Measurements from ENCODE around the gene ZNF280A. TPM values are rescaled to one million over a fixed set of nuclear protein-coding genes. Genes with fewer than 3 reads are reported as not detected.
"Not testable (repeated sequence)": the region's sequence is repeated elsewhere in the genome, so short reads cannot be mapped to it uniquely, and the experiment has no call there.

The ZNF280A gene
- total and polyA plus RNA-seq, 10 donors, result 0.51 TPM; not detected in 9

DNA sequence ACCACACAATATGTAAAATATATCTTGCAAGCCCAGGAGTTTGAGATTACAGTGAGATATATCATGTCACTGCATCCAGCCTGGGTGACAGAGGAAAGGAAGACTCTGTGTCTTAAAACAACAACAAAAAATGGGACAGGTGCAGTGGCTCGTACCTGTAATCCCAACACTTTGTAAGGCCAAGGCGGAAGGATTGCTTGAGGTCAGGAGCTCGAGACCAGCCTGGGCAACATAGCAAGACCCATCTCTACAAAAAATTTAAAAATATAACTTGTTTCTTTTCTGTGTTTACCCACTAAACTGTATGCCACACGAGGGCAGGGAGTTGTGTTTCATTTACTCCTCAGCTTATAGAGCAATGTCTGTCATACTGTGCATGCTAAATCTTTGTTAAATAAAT lies 3.1 kb downstream of the ZNF280A start:
- peaks cover 0 to 27% (median 0%) of the 10 kb centered on the region in 7 donors for H3K27me3 ChIP-seq (replicated peaks in 1 of 7)
- no peaks in the 10 kb centered on the region for H3K36me3 ChIP-seq
- DNase-seq, result no peak
- H3K4me1 ChIP-seq, result no peaks in the 10 kb centered on the region
- no peak overlapping the region for H3K4me3 ChIP-seq
- WGBS, 5 donors, result 66 to 76% (median 70%) methylated on average over 4 of the region's 4 CpGs
- intact Hi-C loops (cut with DNase I; ENCODE audit: low total_unique reads), result no loop called here
- no peaks in the 10 kb centered on the region for H3K9me3 ChIP-seq
- TF ChIP-seq POLR2A (IDR thresholded peaks at IDR 0.05) (no peak), POLR2AphosphoS5 (IDR thresholded peaks at IDR 0.05) (no peak)
- TF ChIP-seq, protein P1, sequence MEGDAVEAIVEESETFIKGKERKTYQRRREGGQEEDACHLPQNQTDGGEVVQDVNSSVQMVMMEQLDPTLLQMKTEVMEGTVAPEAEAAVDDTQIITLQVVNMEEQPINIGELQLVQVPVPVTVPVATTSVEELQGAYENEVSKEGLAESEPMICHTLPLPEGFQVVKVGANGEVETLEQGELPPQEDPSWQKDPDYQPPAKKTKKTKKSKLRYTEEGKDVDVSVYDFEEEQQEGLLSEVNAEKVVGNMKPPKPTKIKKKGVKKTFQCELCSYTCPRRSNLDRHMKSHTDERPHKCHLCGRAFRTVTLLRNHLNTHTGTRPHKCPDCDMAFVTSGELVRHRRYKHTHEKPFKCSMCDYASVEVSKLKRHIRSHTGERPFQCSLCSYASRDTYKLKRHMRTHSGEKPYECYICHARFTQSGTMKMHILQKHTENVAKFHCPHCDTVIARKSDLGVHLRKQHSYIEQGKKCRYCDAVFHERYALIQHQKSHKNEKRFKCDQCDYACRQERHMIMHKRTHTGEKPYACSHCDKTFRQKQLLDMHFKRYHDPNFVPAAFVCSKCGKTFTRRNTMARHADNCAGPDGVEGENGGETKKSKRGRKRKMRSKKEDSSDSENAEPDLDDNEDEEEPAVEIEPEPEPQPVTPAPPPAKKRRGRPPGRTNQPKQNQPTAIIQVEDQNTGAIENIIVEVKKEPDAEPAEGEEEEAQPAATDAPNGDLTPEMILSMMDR (IDR thresholded peaks at IDR 0.05 in 8 of 11, conservative IDR thresholded peaks at IDR 0.05 in 3 of 11), result no peak
- no peak overlapping the region for H3K27ac ChIP-seq

GRCh38 chr22:22515890-22516289 lies 4.2 kb downstream of the ZNF280A start:
- no peaks in the 10 kb centered on the region for H3K4me1 ChIP-seq
- peaks cover 0 to 27% (median 0%) of the 10 kb centered on the region in 7 donors for H3K27me3 ChIP-seq (replicated peaks in 1 of 7)
- TF ChIP-seq, protein P1 (IDR thresholded peaks at IDR 0.05 in 8 of 11, conservative IDR thresholded peaks at IDR 0.05 in 3 of 11), result no peak
- TF ChIP-seq POLR2A (IDR thresholded peaks at IDR 0.05), result no peak
- no peak for TF ChIP-seq POLR2AphosphoS5 (IDR thresholded peaks at IDR 0.05)
- H3K9me3 ChIP-seq, result peaks cover 0 to 2% (median 0%) of the 10 kb centered on the region in 8 donors
- intact Hi-C loops (cut with DNase I; ENCODE audit: low total_unique reads), result no loop called here
- no peaks in the 10 kb centered on the region for H3K36me3 ChIP-seq
- DNase-seq, result no peak
- H3K4me3 ChIP-seq, result no peak overlapping the region
- H3K27ac ChIP-seq, result no peak overlapping the region

GRCh38 chr22:22514431-22514830 lies 5.6 kb downstream of the ZNF280A start:
- Histone ChIP-seq H3K9me3 (peaks cover 0 to 16% (median 14%) of the 10 kb centered on the region in 8 donors), H3K27me3 (replicated peaks in 1 of 7) (peaks cover 0 to 27% (median 0%) of the 10 kb centered on the region in 7 donors)
- H3K27ac ChIP-seq; H3K4me1 ChIP-seq; H3K4me3 ChIP-seq; DNase-seq; H3K36me3 ChIP-seq; intact Hi-C loops (cut with DNase I; ENCODE audit: low total_unique reads): not testable (repeated sequence)
- WGBS, 5 donors, result 61 to 75% (median 71%) methylated on average over 8 of the region's 8 CpGs

GRCh38 chr22:22513619-22514018 lies 6.5 kb downstream of the ZNF280A start:
- no peak overlapping the region for H3K4me3 ChIP-seq
- H3K27ac ChIP-seq, result no peak overlapping the region
- no peak for DNase-seq
- H3K27me3 ChIP-seq (replicated peaks in 1 of 7), result peaks cover 0 to 27% (median 0%) of the 10 kb centered on the region in 7 donors
- 86 to 97% (median 92%) methylated on average over 2 of the region's 2 CpGs for WGBS, 5 donors
- intact Hi-C loops (cut with DNase I; ENCODE audit: low total_unique reads), result no loop called here
- TF ChIP-seq POLR2AphosphoS5 (IDR thresholded peaks at IDR 0.05) (no peak), POLR2A (IDR thresholded peaks at IDR 0.05) (no peak)
- TF ChIP-seq, protein P1 (IDR thresholded peaks at IDR 0.05 in 8 of 11, conservative IDR thresholded peaks at IDR 0.05 in 3 of 11), result no peak
- peaks cover 0 to 23% (median 21%) of the 10 kb centered on the region in 8 donors for H3K9me3 ChIP-seq
- no peaks in the 10 kb centered on the region for H3K36me3 ChIP-seq
- peaks cover 0 to 5% (median 2%) of the 10 kb centered on the region in 6 donors for H3K4me1 ChIP-seq

- no peaks in the 10 kb centered on the region for H3K36me3 ChIP-seq
- no peak for DNase-seq
- no peak overlapping the region for H3K4me3 ChIP-seq
- peaks cover 0 to 27% (median 0%) of the 10 kb centered on the region in 7 donors for H3K27me3 ChIP-seq (replicated peaks in 1 of 7)
- H3K27ac ChIP-seq, result no peak overlapping the region
- H3K4me1 ChIP-seq, result peaks cover 0 to 11% (median 8%) of the 10 kb centered on the region in 6 donors
- intact Hi-C loops (cut with DNase I; ENCODE audit: low total_unique reads), result no loop called here
- TF ChIP-seq POLR2A (IDR thresholded peaks at IDR 0.05) (no peak), POLR2AphosphoS5 (IDR thresholded peaks at IDR 0.05) (no peak)
- TF ChIP-seq, protein P1 (IDR thresholded peaks at IDR 0.05 in 8 of 11, conservative IDR thresholded peaks at IDR 0.05 in 3 of 11), result no peak
- H3K9me3 ChIP-seq, result peaks cover 0 to 23% (median 21%) of the 10 kb centered on the region in 8 donors
- 78 to 87% (median 85%) methylated on average over 5 of the region's 5 CpGs for WGBS, 5 donors
These were observed 7.1 kb downstream of the ZNF280A start for GRCh38 chr22:22512951-22513350.

- DNase-seq; intact Hi-C loops (cut with DNase I; ENCODE audit: low total_unique reads); H3K4me3 ChIP-seq; H3K36me3 ChIP-seq; H3K27ac ChIP-seq: not testable (repeated sequence)
- H3K9me3 ChIP-seq, result peaks cover 0 to 23% (median 21%) of the 10 kb centered on the region in 8 donors
- peaks cover 0 to 15% (median 0%) of the 10 kb centered on the region in 7 donors for H3K27me3 ChIP-seq (replicated peaks in 1 of 7)
- peaks cover 0 to 23% (median 14%) of the 10 kb centered on the region in 6 donors for H3K4me1 ChIP-seq
- WGBS, 5 donors, result 93 to 98% (median 96%) methylated on average over 7 of the region's 7 CpGs
These were observed 9.2 kb downstream of the ZNF280A start for GRCh38 chr22:22510833-22511232.

DNA sequence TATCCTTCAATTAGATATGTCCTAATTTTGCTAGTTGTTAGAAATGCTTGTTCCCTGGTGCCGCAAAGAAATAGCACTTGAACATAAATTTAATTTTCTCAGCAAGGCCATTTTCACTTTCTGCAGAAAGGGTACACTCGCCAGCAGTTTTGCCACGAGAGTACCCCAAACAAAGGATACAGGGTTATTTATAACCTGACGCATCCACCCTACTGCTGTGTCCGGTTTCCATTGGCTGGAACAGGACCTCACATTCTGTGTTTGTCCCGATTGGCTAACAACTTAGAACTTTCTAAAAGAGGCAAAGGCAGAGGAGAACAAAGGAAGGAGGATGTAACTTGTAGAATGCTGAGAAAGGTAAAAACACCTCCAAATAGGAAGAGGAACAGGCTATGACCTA lies 10.2 kb downstream of the ZNF280A start:
- DNase-seq; H3K27ac ChIP-seq; H3K4me3 ChIP-seq; intact Hi-C loops (cut with DNase I; ENCODE audit: low total_unique reads): not testable (repeated sequence)
- peaks cover 0 to 23% (median 21%) of the 10 kb centered on the region in 8 donors for H3K9me3 ChIP-seq
- H3K4me1 ChIP-seq, result peaks cover 0 to 23% (median 14%) of the 10 kb centered on the region in 6 donors
- H3K36me3 ChIP-seq, result peaks cover 0 to 12% (median 0%) of the 10 kb centered on the region in 6 donors
- 95 to 97% (median 96%) methylated on average over 6 of the region's 6 CpGs for WGBS, 5 donors
- H3K27me3 ChIP-seq (replicated peaks in 1 of 7), result peaks cover 0 to 12% (median 0%) of the 10 kb centered on the region in 7 donors
